H1 (cell line): ENCODE data around the gene HOXA13. TPM values are rescaled to one million over a fixed set of nuclear protein-coding genes. Genes with fewer than 3 reads are reported as not detected.
A peak's percentile ranks its signal among the peaks of the same experiment; 100 is the strongest.

ENCODE experiments used
- CTCF ChIA-PET: fragments of 300-600 bp; sonication (Branson Sonifier 250); formaldehyde crosslinking; loops from one replicate; lab custom pipeline; 2021; ENCODE audit not compliant: partially characterized antibody; lab: Charles Lee
- POLR2A ChIA-PET: fragments of 300-600 bp; sonication (Branson Sonifier 250); formaldehyde crosslinking; loops from one replicate; lab custom pipeline; 2021; ENCODE audit warnings: inconsistent platforms; ENCODE audit not compliant: partially characterized antibody; lab: Charles Lee
- DNase-seq, 2 experiments: peaks; one replicate each; pipeline versions ENCODE4 v3.0.0 to v3.0.0-alpha.2; 2010 to 2022; ENCODE audit warnings: low spot score in 2 of 2, low read depth in 1 of 2, mixed read lengths in 1 of 2
- FAIRE-seq: peaks from 2 replicates; lab custom pipeline; 2011; peaks lifted over from hg19 to GRCh38; lab: Jason Lieb, UNC
- H2AFZ ChIP-seq: 2 replicates; pipeline ENCODE4 v1.8.1; 2012; ENCODE audit warnings: low read length, inconsistent platforms
- H2AK5ac ChIP-seq: 2 replicates; pipeline ENCODE4 v1.6.1; 2013; ENCODE audit warnings: low read depth, low read length
- H2BK120ac ChIP-seq: replicated peaks from 2 replicates; pipeline ENCODE3; 2013; ENCODE audit warnings: low read depth, low read length, inconsistent platforms
- H2BK12ac ChIP-seq: 2 replicates; pipeline ENCODE4 v1.6.1; 2013; ENCODE audit warnings: low read depth, low read length
- H2BK15ac ChIP-seq: 2 replicates; pipeline ENCODE4 v1.6.1; 2013; ENCODE audit warnings: low read length
- H2BK20ac ChIP-seq: 2 replicates; pipeline ENCODE4 v1.6.1; 2013; ENCODE audit warnings: low read length
- H2BK5ac ChIP-seq: 2 replicates; pipeline ENCODE4 v1.6.1; 2013; ENCODE audit warnings: low read depth, low read length
- H3K14ac ChIP-seq: 2 replicates; pipeline ENCODE4 v1.6.1; 2013; ENCODE audit warnings: inconsistent platforms; ENCODE audit not compliant: insufficient read length
- H3K18ac ChIP-seq: 2 replicates; pipeline ENCODE4 v1.6.1; 2013; ENCODE audit warnings: low read length; ENCODE audit errors: extremely low read depth
- H3K23ac ChIP-seq: 2 replicates; pipeline ENCODE4 v1.6.1; 2013; ENCODE audit warnings: inconsistent platforms; ENCODE audit not compliant: insufficient read length
- H3K23me2 ChIP-seq: 2 replicates; pipeline ENCODE4 v1.6.1; 2013; ENCODE audit warnings: low read depth, low read length
- H3K27ac ChIP-seq: 2 replicates; pipeline ENCODE4 v1.6.1; 2011; ENCODE audit warnings: low read depth, low read length, inconsistent platforms
- H3K27me3 ChIP-seq, 4 experiments: replicated peaks in 1 of 4; 1 replicate in 1 of 4; 2 replicates in 3 of 4; pipeline versions ENCODE4 v1.6.1 to v1.8.1; 2011 to 2013; ENCODE audit warnings: low read length in 3 of 4, mild to moderate bottlenecking in 3 of 4, inconsistent platforms in 2 of 4, mixed read lengths in 2 of 4, moderate library complexity in 1 of 4; ENCODE audit not compliant: control insufficient read depth in 3 of 4, insufficient read depth in 3 of 4; ENCODE audit errors: extremely low read depth in 1 of 4
- H3K36me3 ChIP-seq, 4 experiments: 2 replicates each; pipeline versions ENCODE4 v1.6.1 to v1.8.1; 2011 to 2013; ENCODE audit warnings: mild to moderate bottlenecking in 4 of 4, low read length in 3 of 4, moderate library complexity in 2 of 4, control low read depth in 1 of 4, inconsistent platforms in 1 of 4; ENCODE audit not compliant: insufficient read depth in 4 of 4, control insufficient read depth in 2 of 4
- H3K4ac ChIP-seq: replicated peaks from 2 replicates; pipeline ENCODE3; 2013; ENCODE audit warnings: low read length, low read depth, mixed read lengths, inconsistent platforms; ENCODE audit not compliant: insufficient read length
- H3K4me1 ChIP-seq, 4 experiments: replicated peaks in 1 of 4; 1 replicate in 1 of 4; 2 replicates in 3 of 4; pipeline versions ENCODE4 v1.6.1 to v1.8.1; 2011 to 2013; ENCODE audit warnings: low read length in 3 of 4, inconsistent platforms in 2 of 4, mixed read lengths in 1 of 4; ENCODE audit not compliant: insufficient read depth in 4 of 4, control insufficient read depth in 3 of 4
- H3K4me2 ChIP-seq, 2 experiments: 2 replicates each; pipeline versions ENCODE4 v1.6.1 to v1.8.1; 2011 to 2013; ENCODE audit warnings: low read depth in 2 of 2, low read length in 2 of 2, control low read depth in 1 of 2, inconsistent platforms in 1 of 2, mild to moderate bottlenecking in 1 of 2; ENCODE audit not compliant: insufficient read depth in 1 of 2
- H3K4me3 ChIP-seq, 4 experiments: fragments of 200-600, 300-600 bp in 1 of 4; sonication (generic), shearing (Covaris generic), sonication (Bioruptor Twin) in 1 of 4; 2 replicates each; pipeline versions ENCODE4 v1.5.1 to v1.8.1; 2011 to 2016; ENCODE audit warnings: low read length in 4 of 4, low read depth in 3 of 4, control low read depth in 2 of 4, inconsistent platforms in 2 of 4, mild to moderate bottlenecking in 2 of 4, mixed read lengths in 1 of 4, moderate library complexity in 1 of 4; ENCODE audit not compliant: insufficient read depth in 2 of 4; ENCODE audit errors: extremely low read depth in 1 of 4
- H3K56ac ChIP-seq: replicated peaks from 2 replicates; pipeline ENCODE3; 2013; ENCODE audit warnings: low read depth, mild to moderate bottlenecking, mixed read lengths, low read length, inconsistent platforms; ENCODE audit not compliant: insufficient read length
- H3K79me1 ChIP-seq: 2 replicates; pipeline ENCODE4 v1.6.1; 2013; ENCODE audit warnings: low read depth, low read length, control low read depth
- H3K79me2 ChIP-seq, 2 experiments: 2 replicates each; pipeline versions ENCODE4 v1.6.1 to v1.8.1; 2012 to 2013; ENCODE audit warnings: low read length in 2 of 2, mild to moderate bottlenecking in 2 of 2, inconsistent platforms in 1 of 2; ENCODE audit not compliant: insufficient read depth in 2 of 2, control insufficient read depth in 1 of 2
- H3K9ac ChIP-seq, 4 experiments: replicated peaks in 1 of 4; 1 replicate in 1 of 4; 2 replicates in 3 of 4; pipeline versions ENCODE4 v1.6.1 to v1.8.1; 2011 to 2013; ENCODE audit warnings: low read depth in 3 of 4, low read length in 3 of 4, control low read depth in 2 of 4, mild to moderate bottlenecking in 2 of 4, moderate library complexity in 2 of 4, inconsistent platforms in 1 of 4; ENCODE audit errors: extremely low read depth in 1 of 4
- H3K9me3 ChIP-seq, 2 experiments: 2 replicates each; pipeline versions ENCODE4 v1.6.1 to v1.8.1; 2012 to 2013; ENCODE audit warnings: mild to moderate bottlenecking in 2 of 2, moderate library complexity in 2 of 2, control low read depth in 1 of 2, inconsistent platforms in 1 of 2, low read depth in 1 of 2, low read length in 1 of 2, mixed read lengths in 1 of 2; ENCODE audit not compliant: insufficient read depth in 2 of 2
- H4K20me1 ChIP-seq, 2 experiments: replicated peaks in 1 of 2; 2 replicates each; pipeline versions ENCODE3 to v1.8.1; 2011 to 2013; ENCODE audit warnings: inconsistent platforms in 2 of 2, low read length in 2 of 2, mild to moderate bottlenecking in 1 of 2; ENCODE audit not compliant: insufficient read depth in 2 of 2, control insufficient read depth in 1 of 2
- H4K5ac ChIP-seq: 2 replicates; pipeline ENCODE4 v1.6.1; 2013; ENCODE audit warnings: low read length, low read depth, mixed read lengths, inconsistent platforms; ENCODE audit not compliant: insufficient read length
- H4K8ac ChIP-seq: 2 replicates; pipeline ENCODE4 v1.8.0; 2013; ENCODE audit warnings: mild to moderate bottlenecking, moderate library complexity, low read length, inconsistent platforms; ENCODE audit not compliant: insufficient read depth; ENCODE audit errors: extremely low read depth
- H4K91ac ChIP-seq: replicated peaks from 2 replicates; pipeline ENCODE3; 2013; ENCODE audit warnings: low read length, mixed read lengths, inconsistent platforms; ENCODE audit not compliant: insufficient read length
- CBX8 ChIP-seq: fragments of 300-800, 300-1000 bp; sonication (generic); IDR thresholded peaks from 2 replicates; pipeline ENCODE4 v1.7.1; 2016; ENCODE audit warnings: low read depth, low read length, borderline replicate concordance
- EGR1 ChIP-seq: IDR thresholded peaks from 2 replicates; pipeline ENCODE4 v1.6.1; 2011; ENCODE audit warnings: low read depth, low read length, borderline replicate concordance
- EP300 ChIP-seq, 2 experiments: IDR thresholded peaks; 1 replicate in 1 of 2; 2 replicates in 1 of 2; pipeline ENCODE4 v1.6.1; 2011 to 2012; ENCODE audit warnings: low read depth in 2 of 2, low read length in 2 of 2, mild to moderate bottlenecking in 2 of 2, borderline replicate concordance in 1 of 2, inconsistent platforms in 1 of 2, moderate library complexity in 1 of 2
- GABPA ChIP-seq: IDR thresholded peaks from 2 replicates; pipeline ENCODE4 v1.6.1; 2011; ENCODE audit warnings: mild to moderate bottlenecking, low read length, moderate library complexity, borderline replicate concordance; ENCODE audit not compliant: insufficient read depth
- JUND ChIP-seq: IDR thresholded peaks from 2 replicates; pipeline ENCODE4 v1.6.1; 2011; ENCODE audit warnings: mild to moderate bottlenecking, improper control_type of control experiment, low read length
- KDM1A ChIP-seq: fragments of 200-600, 300-600 bp; sonication (generic); IDR thresholded peaks from 2 replicates; pipeline ENCODE4 v1.7.1; 2016; ENCODE audit warnings: mild to moderate bottlenecking, low read length, borderline replicate concordance
- MAFK ChIP-seq: IDR thresholded peaks from 2 replicates; pipeline ENCODE4 v1.6.1; 2012; ENCODE audit warnings: low read depth, mild to moderate bottlenecking, improper control_type of control experiment, low read length
- SAP30 ChIP-seq: fragments of 300-600 bp; sonication (generic); IDR thresholded peaks from 2 replicates; pipeline ENCODE4 v1.7.1; 2012; ENCODE audit warnings: low read length, moderate library complexity, mild to moderate bottlenecking, inconsistent platforms; ENCODE audit not compliant: insufficient read depth, insufficient replicate concordance
- SP2 ChIP-seq: IDR thresholded peaks from 2 replicates; pipeline ENCODE4 v1.6.1; 2012; ENCODE audit warnings: mild to moderate bottlenecking, low read length, inconsistent platforms
- SRF ChIP-seq: IDR thresholded peaks from 2 replicates; pipeline ENCODE4 v1.6.1; 2011; ENCODE audit warnings: mild to moderate bottlenecking, low read depth, low read length, moderate library complexity
- TAF1 ChIP-seq: IDR thresholded peaks from 2 replicates; pipeline ENCODE4 v1.6.1; 2011; ENCODE audit warnings: mild to moderate bottlenecking, low read depth, low read length
- TCF12 ChIP-seq: IDR thresholded peaks from 2 replicates; pipeline ENCODE4 v1.6.1; 2011; ENCODE audit warnings: low read depth, mild to moderate bottlenecking, low read length
- WGBS, 2 experiments: shearing (Covaris generic) in 1 of 2; methylation state at CpG; one replicate each; pipeline versions ENCODE4 v1.1.6 to v1.1.7; 2013 to 2015; ENCODE audit warnings: low lambda C conversion rate in 2 of 2, mixed read lengths in 2 of 2, inconsistent platforms in 1 of 2, low coverage in 1 of 2, missing lambda C conversion rate in 1 of 2; ENCODE audit not compliant: insufficient replicate concordance in 2 of 2, insufficient coverage in 1 of 2, insufficient read length in 1 of 2; ENCODE audit errors: extremely low coverage in 1 of 2, missing lambda C conversion rate in 1 of 2; 5-methylcytosine and 5-hydroxymethylcytosine counted together
- polyA plus RNA-seq, 7 experiments: library from polyadenylated mRNA; depleted of rRNA in 3 of 7; stranded (reverse) in 5 of 7; unstranded in 2 of 7; fragments of >200 nt in 5 of 7; fragments of 200-250 nt in 2 of 7; gene quantifications; 1 replicate in 5 of 7; 2 replicates in 1 of 7; 4 replicates in 1 of 7; pipeline versions ENCODE4 v1.2.1 to v1.2.3, GENCODE V29; 2011 to 2013; ENCODE audit warnings: missing spikeins in 2 of 7, mixed read lengths in 2 of 7
- total RNA-seq: library from RNA; stranded (reverse); fragmentation: NEBNext Ultra II Directional; extraction: Animal tissue kit (Norgen Biotek cat#: 25700); gene quantifications from 2 replicates; pipeline ENCODE4 v1.2.1, GENCODE V29; 2021

HOXA13 gene
- total and polyA plus RNA-seq, 2 of the 8 experiments (the other 6 are each of a cell fraction or from before 2014, with no cell fraction given), result not detected

DNA sequence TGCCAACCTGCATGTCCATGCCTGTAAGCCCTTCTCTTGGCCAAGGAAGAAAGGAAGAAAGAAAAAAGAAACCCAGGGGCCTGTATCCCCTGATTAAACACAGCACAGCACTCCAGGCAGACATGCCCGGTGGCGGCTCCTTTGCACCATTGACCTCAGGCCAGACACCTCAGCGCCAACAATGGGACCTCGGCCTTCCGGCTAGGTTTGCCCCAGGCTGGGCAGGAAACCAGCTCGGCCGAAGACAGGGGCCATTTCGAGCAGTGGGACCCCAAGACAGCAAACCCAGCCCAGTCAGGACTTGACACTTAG is 28.6 kb downstream of the HOXA13 start:
- no peaks in the 10 kb centered on the region; a peak in 1 of 4 replicates for H3K9me3 ChIP-seq
- H3K27ac ChIP-seq, result no peak overlapping the region
- H4K5ac ChIP-seq, result no peak overlapping the region
- H2BK5ac ChIP-seq, result no peak overlapping the region
- no peak overlapping the region for H2BK15ac ChIP-seq
- H3K23ac ChIP-seq, result no peak overlapping the region
- DNase-seq (peak in 1 of 2 experiments; percentile 48), FAIRE-seq (no peak)
- ChIA-PET CTCF (interaction anchor here (1.3 to 5.4 kb wide), 4 partner anchors 10 to 27 kb away, joined by 3 to 20 read pairs (median 8); partner anchors contain the start of gene HOXA5), POLR2A (no interaction called here)
- no peaks in the 10 kb centered on the region; the same call in 1 of the 2 replicates for H3K23me2 ChIP-seq
- H4K20me1 ChIP-seq, result peaks cover 37 to 56% of the 10 kb centered on the region in 2 experiments
- no peak overlapping the region for H2BK120ac ChIP-seq
- H3K18ac ChIP-seq, result no peak overlapping the region
- peaks cover 4 to 11% (median 5%) of the 10 kb centered on the region in 4 experiments; a peak in 5 of 7 replicates for H3K4me1 ChIP-seq
- peaks cover 95 to 100% (median 100%) of the 10 kb centered on the region in 4 experiments for H3K27me3 ChIP-seq
- H2AK5ac ChIP-seq, result no peak overlapping the region
- H3K14ac ChIP-seq, result no peak overlapping the region
- no peak overlapping the region for H3K4ac ChIP-seq
- no peak overlapping the region for H4K8ac ChIP-seq
- H4K91ac ChIP-seq, result no peak overlapping the region
- WGBS, 2 experiments, result 8% methylated on average over 8 of the region's 8 CpGs; no CpG with 5 or more reads in 1 of the 2 experiments
- H3K4me3 ChIP-seq, result no peak overlapping the region
- H3K79me2 ChIP-seq, result no peaks in the 10 kb centered on the region
- H3K36me3 ChIP-seq, result peaks cover 0 to 19% (median 0%) of the 10 kb centered on the region in 4 experiments; a peak in 1 of 8 replicates
- TF ChIP-seq SAP30 (no peak), TCF12 (no peak), SRF (no peak), JUND (no peak), TAF1 (no peak), KDM1A (no peak), SP2 (no peak), EP300 (IDR thresholded peaks at IDR 0.05; ENCODE audit: borderline replicate concordance in 1 of 2, low read depth in 2 of 2, low read length in 2 of 2) (no peak), GABPA (no peak), MAFK (no peak), EGR1 (no peak), CBX8 (no peak)
- H3K79me1 ChIP-seq, result no peaks in the 10 kb centered on the region
- no peak overlapping the region for H2BK20ac ChIP-seq
- no peak overlapping the region for H3K4me2 ChIP-seq
- H3K56ac ChIP-seq, result no peak overlapping the region
- H3K9ac ChIP-seq, result no peak overlapping the region
- H2AFZ ChIP-seq, result no peak overlapping the region
- no peak overlapping the region for H2BK12ac ChIP-seq
